ACHN (cell line): ENCODE measurements around the gene ABHD15.

Experiments used
- DNase-seq: peaks from one replicate; pipeline ENCODE4 v3.0.0-alpha.2; 2015
- in situ Hi-C: cut with HindIII; loops from 2 replicates; pipeline ENCODE4 v1.10.0; 2017; ENCODE audit warnings: low sequenced_read_pairs, low pct_ligation_motif_present, low pct_unique_long_range_greater_than_20kb

The ABHD15 gene

DNA sequence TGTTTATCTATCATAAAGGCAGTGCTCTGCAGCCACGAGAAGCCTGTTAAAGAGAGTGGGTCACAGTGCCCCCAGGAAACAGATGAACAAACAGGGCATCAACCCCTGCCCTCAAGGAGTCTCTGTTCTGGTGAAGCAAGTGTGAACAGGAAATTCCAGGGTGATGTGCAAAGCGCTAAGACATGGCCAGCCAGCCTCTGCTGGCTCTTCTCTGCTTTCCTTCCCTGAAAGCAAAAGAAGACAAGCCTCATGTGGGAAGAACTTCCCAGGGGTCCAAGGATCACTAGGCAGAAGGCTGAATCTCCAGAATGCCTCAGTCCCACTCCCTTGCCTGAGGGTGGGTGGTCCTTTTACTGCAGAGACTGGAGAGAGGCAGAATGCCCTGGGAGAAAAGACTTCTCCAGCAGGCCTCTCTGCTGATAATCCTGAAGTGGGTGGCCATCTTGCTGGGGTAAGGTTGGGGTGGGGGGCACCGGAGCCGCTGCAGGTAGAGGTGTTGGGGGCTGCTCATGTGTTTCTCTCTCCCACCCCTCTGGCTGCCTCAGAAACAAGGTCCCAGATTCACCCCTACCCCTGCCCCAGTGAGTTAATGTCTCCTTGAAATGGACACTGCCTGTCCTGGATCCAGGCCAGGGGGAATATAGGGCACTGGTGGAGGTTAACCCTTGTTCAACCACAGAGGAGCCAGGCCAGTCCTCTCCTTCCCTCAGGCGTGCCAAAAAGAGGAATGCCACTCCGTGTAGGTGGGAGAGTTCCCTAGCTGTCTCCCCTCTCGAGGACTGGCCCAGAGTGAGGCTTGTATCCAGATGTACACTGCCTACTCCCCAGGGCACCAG, 28.5 kb upstream of the ABHD15 start:
- no peak for DNase-seq
- in situ Hi-C loops: no loop called here

GRCh38 chr17:29594519-29595090, 27.8 kb upstream of the ABHD15 start:
- in situ Hi-C loops: no loop called here
- no peak for DNase-seq

DNA sequence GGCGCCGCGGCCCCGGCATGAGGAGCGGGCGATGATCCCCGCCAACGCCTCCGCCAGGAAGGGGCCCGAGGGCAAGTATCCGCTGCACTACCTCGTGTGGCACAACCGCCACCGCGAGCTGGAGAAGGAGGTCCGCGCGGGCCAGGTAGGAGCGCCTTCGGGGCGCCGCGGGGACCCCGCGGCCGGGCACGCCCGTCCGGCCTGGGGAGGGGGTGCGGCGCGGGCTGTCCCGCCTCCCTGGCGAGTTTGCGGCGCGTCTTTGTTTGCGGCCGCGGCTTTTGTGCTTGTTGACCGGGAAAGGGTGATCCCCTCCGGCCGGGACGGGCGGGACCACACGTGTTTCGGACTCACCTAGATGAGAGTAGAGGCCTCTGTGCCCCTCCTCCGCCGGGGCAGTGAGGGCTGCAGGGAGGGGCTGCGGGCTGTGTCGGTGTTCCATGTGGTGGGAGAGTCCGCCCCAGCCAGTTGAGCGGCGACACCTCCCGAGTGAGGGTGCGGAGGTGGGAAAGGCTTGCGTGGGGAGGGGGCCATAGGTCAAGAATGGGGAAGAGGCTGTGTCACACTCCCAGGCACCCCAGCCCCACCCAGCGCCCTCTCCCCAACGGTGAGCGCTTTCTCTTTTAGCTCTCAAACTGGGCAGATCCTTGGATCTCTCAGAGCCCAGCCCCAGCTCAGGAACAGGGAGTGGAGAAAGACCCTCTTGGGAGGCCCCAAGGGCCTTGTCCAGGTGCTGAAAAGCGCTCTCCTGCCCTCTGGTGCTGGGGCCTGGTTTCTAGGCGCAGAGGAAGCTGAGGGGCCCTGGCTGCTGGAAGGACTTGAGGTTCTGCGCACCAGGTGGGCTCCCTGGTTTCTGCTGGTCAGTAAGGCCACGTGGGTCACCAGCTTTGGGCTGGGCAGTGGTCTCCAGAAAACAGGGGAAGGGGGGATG, 27.0 kb upstream of the ABHD15 start:
- in situ Hi-C loops: no loop called here
- peak; percentile 62 for DNase-seq

GRCh38 chr17:29592850-29593551, 26.2 kb upstream of the ABHD15 start, which contains the start of gene ANKRD13B:
ANKRD13B (plus strand) TSS chr17:29593132; CDS start chr17:29593622, 490 bp downstream.
- in situ Hi-C loops: no loop called here
- DNase-seq: peak; percentile 50

- DNase-seq: peak; percentile 89
- in situ Hi-C loops: no loop called here
Observed at GRCh38 chr17:29591737-29592608, 25.1 kb upstream of the ABHD15 start.

- peak; percentile 22 for DNase-seq
- in situ Hi-C loops: no loop called here
Observed at GRCh38 chr17:29591146-29591736, 24.4 kb upstream of the ABHD15 start.

DNA sequence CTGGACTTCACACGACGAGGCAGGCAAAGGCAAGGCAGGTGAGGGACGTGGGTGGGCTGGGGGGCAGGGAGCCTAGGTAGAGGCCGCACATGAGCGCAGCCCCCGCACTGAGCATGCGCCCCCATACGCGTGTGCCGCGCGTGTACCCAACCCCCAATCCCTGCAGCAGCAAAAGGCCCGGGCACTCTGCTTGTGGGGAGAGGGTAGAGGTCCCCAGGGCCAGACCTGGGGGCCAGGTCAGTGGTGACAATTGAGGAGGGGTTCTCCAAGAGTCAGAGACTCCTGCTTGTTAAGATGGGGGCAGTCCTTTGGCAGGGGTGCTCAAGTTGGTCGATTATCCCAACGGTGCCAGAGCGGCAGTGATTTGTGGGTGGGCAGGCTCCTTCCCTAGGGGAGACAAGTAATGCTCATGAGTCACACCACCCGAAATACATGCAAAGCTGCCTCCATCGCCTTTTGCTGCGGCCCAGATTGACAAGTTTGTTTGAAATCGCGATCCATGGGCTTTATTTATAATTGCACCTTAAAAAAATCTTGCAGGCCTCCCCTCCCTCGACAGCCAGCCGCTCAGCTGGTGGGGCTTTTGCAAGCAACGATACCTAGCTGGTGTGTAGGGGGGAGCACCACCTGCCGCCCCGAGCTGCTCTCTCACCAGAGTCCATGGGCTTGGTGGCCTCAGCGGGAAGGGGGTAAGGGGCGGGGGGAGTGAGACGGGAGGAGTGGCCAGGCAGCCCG, 23.7 kb upstream of the ABHD15 start:
- no peak for DNase-seq
- in situ Hi-C loops: no loop called here

DNA sequence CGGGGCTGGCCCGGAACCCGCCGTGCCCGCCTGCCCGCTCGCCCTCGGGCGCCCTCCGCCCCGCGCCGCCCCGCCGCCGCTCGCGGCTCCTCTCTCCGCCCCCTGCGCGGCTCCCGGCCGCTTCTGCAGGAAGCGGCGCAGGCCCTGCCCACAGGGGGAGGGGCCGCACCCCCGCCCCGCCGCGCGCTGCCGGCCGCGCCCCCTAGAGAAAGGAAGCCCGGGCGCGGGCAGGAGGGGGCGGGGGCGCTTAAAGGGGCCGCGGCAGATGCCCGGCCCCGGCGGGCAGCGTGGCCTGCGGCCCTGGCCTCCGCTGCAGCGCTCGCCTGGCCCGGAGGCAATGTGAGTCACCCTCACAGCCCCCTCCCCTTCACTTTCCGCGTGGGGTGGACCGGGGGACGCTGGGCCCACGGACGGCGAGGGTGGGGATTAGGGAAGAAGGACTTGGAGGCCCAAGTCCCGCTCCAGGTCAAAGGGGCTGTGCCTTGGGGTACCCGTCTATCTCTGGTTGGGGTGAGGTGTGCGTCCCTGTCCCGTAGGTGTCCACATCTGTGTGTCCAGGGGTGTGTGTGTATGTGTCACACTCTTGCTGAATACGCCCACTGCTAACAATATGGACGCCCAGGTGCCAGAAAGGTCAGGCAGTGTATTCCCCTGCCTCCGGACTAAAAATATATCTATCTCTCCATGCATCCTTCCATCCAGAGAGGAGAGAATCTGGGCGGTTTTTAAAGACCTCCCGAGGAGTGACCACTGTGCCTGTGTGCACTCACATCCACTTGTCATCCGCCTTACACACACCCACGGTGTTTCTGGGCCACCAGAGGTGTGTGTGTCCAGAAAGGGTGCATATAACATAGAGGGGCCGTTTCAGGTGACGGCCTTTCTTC, 22.9 kb upstream of the ABHD15 start, which contains the start of gene GIT1:
TSS of gene GIT1 (minus strand) at position 125 of the 887 bp plus-strand sequence. CDS start 270 bp downstream, outside the sequence.
- in situ Hi-C loops: no loop called here
- peak; percentile 92 for DNase-seq

GRCh38 chr17:29588562-29589411, 21.9 kb upstream of the ABHD15 start:
- in situ Hi-C loops: no loop called here
- DNase-seq: peak; percentile 51

GRCh38 chr17:29588017-29588561, 21.3 kb upstream of the ABHD15 start:
- in situ Hi-C loops: no loop called here
- DNase-seq: peak; percentile 22

DNA sequence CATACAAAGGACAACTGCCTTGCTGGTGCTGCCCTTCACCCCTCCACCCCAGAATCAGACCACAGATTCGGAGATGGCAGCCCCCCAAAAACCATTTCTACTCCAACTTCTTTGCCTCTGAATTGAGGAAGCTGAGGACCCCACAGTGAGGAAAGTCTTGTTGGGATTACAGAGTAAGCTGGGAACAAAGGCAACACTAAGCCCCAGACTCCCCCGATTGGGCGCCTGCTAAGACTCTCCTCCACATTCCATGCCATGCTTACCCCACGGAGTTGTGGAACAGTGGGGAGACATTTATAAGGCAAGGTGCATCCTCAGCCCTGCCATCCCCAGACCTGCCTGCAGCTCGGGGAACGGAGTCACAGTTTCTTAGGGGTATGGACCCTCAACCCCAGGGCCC, 20.8 kb upstream of the ABHD15 start:
- DNase-seq: no peak
- in situ Hi-C loops: no loop called here

DNA sequence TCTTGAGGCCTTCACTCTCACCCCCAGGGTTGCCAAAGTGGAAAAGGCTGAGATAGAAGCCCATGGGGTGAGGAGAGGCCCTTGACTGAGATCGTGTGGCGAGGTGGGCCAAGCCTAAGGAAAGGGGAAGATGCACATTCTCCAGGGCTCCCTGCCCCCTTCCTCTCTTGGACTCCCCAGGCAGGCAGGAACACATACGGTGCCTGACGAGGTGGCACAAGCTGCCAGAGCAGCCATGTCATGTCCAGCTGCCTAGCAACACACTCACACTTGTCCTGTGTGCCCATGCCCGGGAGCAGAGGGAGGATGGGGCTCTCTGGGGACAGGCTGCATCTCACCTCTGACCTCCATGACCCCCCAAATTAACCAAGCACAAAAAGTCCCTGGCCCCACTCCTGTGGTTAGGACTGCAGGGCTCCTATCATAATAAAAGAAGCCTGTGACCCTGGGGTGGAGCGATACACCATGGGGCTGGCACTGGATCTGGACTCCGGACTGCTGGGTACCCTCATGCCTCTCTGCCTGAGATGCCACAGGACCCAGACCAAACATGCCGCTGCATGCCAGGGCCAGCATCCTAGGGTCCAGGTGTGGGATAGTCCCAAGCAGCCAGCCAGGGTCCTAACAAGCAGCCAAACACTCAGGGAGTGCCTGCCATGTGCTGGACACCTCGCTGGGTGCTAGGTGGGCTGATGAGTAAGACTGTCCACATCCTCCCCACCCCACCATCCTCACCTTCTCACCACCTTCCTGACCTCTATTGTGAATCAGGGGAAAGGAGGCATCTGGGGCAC, 20.0 kb upstream of the ABHD15 start:
- in situ Hi-C loops: no loop called here
- DNase-seq: no peak

GRCh38 chr17:29585080-29585751, 18.4 kb upstream of the ABHD15 start:
- no peak for DNase-seq
- in situ Hi-C loops: no loop called here
